Type B pancreatic cell (in vitro differentiated cells): ENCODE measurements around the gene INPP4B. TPM values are rescaled to one million over a fixed set of nuclear protein-coding genes. Genes with fewer than 3 reads are reported as not detected.

ENCODE experiments used
- DNase-seq: peaks from one replicate; pipeline ENCODE4 v3.0.0; 2021; ENCODE audit warnings: mixed read lengths; ENCODE audit not compliant: unreplicated experiment; ENCODE audit errors: extremely low spot score
- H3K27ac Mint-ChIP-seq: 2 replicates; pipeline ENCODE4 v1.8.0; 2021; ENCODE audit warnings: mild to moderate bottlenecking, mixed read lengths
- H3K27me3 Mint-ChIP-seq: 2 replicates; pipeline ENCODE4 v1.8.0; 2021; ENCODE audit warnings: mixed read lengths
- H3K36me3 Mint-ChIP-seq: 2 replicates; pipeline ENCODE4 v1.8.0; 2021; ENCODE audit warnings: mixed read lengths
- H3K4me1 Mint-ChIP-seq: one replicate; pipeline ENCODE4 v1.8.0; 2021; ENCODE audit warnings: mixed read lengths; ENCODE audit not compliant: unreplicated experiment
- H3K4me3 Mint-ChIP-seq: 2 replicates; pipeline ENCODE4 v1.8.0; 2021; ENCODE audit warnings: mild to moderate bottlenecking, mixed read lengths
- H3K9me3 Mint-ChIP-seq: 2 replicates; pipeline ENCODE4 v1.8.0; 2021; ENCODE audit warnings: mixed read lengths
- total RNA-seq: library from RNA; stranded (reverse); gene quantifications from 2 replicates; pipeline ENCODE4 v1.2.1, GENCODE V29; 2021; ENCODE audit warnings: low replicate concordance
- TF ChIP-seq, protein P1 (sequence below): fragments of 200-600 bp; sonication (generic); conservative IDR thresholded peaks from 2 replicates; pipeline ENCODE4 v1.5.0; 2021; ENCODE audit warnings: antibody characterized with exemption, mild to moderate bottlenecking

The INPP4B gene
- total RNA-seq, 1 donor from 2014 or later = 9.0 TPM

DNA sequence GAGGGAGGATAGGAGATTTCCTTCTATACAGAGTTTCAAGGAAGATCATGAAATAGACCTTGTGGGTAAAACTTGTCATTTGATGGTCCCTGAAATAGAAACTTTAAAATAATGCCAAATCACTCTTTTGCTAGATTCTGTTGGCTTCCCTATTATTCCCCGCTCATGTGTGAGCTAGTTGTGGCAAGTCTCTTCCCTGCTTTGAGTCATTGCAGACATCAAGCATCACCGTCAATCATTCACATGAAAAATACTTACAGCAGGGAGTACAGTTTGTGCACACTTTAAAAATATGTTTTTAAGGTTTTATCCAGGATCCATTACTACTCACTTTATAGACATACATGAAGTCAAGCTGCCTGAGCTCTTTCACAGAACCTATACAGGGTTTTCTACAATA is 35.2 kb upstream of the INPP4B start:
- TF ChIP-seq, protein P1, sequence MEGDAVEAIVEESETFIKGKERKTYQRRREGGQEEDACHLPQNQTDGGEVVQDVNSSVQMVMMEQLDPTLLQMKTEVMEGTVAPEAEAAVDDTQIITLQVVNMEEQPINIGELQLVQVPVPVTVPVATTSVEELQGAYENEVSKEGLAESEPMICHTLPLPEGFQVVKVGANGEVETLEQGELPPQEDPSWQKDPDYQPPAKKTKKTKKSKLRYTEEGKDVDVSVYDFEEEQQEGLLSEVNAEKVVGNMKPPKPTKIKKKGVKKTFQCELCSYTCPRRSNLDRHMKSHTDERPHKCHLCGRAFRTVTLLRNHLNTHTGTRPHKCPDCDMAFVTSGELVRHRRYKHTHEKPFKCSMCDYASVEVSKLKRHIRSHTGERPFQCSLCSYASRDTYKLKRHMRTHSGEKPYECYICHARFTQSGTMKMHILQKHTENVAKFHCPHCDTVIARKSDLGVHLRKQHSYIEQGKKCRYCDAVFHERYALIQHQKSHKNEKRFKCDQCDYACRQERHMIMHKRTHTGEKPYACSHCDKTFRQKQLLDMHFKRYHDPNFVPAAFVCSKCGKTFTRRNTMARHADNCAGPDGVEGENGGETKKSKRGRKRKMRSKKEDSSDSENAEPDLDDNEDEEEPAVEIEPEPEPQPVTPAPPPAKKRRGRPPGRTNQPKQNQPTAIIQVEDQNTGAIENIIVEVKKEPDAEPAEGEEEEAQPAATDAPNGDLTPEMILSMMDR = no peak
- Mint-ChIP-seq H3K36me3 (no peaks in the 10 kb centered on the region), H3K27ac (no peak overlapping the region), H3K4me1 (no peaks in the 10 kb centered on the region), H3K4me3 (no peak overlapping the region), H3K9me3 (no peaks in the 10 kb centered on the region), H3K27me3 (no peaks in the 10 kb centered on the region)
- DNase-seq = no peak

DNA sequence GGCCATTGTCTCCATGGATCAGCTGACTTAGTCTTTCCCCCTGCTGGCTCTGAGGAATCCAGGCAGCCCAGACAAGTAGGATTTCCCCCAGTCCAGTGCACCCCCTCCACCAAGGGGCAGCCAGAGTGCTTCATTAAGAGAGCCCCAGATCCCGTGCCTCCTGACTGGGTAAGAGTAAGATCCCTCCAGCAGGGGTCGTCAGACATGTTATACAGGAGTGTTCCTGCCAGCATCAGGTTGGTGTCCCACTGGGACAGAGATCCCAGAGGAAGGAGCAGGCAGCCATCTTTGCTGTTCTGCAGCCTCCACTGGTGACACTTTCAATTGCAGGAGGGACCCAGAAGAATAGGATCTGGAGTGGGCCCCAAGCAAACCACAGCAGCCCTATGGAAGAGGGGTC is 29.0 kb upstream of the INPP4B start:
- no peaks in the 10 kb centered on the region for H3K36me3 Mint-ChIP-seq
- no peak overlapping the region for H3K4me3 Mint-ChIP-seq
- no peak for DNase-seq
- H3K27me3 Mint-ChIP-seq = peaks cover 3% of the 10 kb centered on the region
- H3K9me3 Mint-ChIP-seq = no peaks in the 10 kb centered on the region
- no peak overlapping the region for H3K27ac Mint-ChIP-seq
- TF ChIP-seq, protein P1 = no peak
- no peaks in the 10 kb centered on the region for H3K4me1 Mint-ChIP-seq

DNA sequence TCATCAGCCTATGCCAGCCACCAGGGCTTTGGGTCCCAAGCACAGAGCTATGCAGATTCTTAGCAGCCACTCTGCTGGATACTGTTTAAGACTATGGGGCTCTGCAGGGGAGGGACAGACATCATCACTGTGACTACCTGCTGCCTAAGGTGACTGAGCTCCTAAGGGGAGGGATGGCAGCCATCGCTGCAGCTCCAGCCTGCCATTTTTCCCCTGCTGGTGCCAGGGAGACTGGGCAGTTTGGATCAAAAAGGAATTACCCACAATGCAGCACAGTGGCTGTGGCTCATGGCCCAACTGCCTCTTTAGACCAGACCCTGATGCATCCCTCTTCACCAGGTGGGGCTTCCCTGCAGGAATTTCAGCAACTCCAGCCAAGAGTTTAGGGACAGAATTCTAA is 28.6 kb upstream of the INPP4B start:
- no peak for DNase-seq

DNA sequence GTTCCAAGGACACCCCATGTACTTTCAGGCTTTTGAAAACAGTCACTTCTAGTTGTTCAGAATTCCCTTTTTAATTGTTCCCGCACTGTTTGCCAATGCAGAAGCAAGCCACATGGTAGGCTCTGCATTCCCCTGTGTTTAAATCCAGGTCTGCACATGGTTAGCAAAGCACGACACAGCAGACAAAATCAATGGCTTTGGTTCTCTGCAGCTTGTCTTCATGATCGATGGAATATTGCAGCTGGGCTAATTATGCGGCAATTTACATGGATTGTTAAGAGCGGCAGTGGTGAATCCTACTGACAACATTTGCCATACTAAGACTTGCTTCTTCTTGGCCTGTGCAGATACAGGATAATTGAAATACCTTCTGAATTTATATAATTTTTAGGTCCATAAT is 20.6 kb upstream of the INPP4B start:
- no peak for DNase-seq
- H3K27ac Mint-ChIP-seq = no peak overlapping the region
- TF ChIP-seq, protein P1 = no peak
- no peaks in the 10 kb centered on the region for H3K9me3 Mint-ChIP-seq
- no peaks in the 10 kb centered on the region for H3K36me3 Mint-ChIP-seq
- no peak overlapping the region for H3K4me3 Mint-ChIP-seq
- no peaks in the 10 kb centered on the region for H3K4me1 Mint-ChIP-seq
- peaks cover 3% of the 10 kb centered on the region for H3K27me3 Mint-ChIP-seq

More for the DNA sequence above, 28.6 kb upstream of the INPP4B start:
- Mint-ChIP-seq H3K36me3 (no peaks in the 10 kb centered on the region), H3K27me3 (peaks cover 3% of the 10 kb centered on the region), H3K4me3 (no peak overlapping the region), H3K9me3 (no peaks in the 10 kb centered on the region), H3K4me1 (no peaks in the 10 kb centered on the region), H3K27ac (no peak overlapping the region)
- TF ChIP-seq, protein P1 = no peak

DNA sequence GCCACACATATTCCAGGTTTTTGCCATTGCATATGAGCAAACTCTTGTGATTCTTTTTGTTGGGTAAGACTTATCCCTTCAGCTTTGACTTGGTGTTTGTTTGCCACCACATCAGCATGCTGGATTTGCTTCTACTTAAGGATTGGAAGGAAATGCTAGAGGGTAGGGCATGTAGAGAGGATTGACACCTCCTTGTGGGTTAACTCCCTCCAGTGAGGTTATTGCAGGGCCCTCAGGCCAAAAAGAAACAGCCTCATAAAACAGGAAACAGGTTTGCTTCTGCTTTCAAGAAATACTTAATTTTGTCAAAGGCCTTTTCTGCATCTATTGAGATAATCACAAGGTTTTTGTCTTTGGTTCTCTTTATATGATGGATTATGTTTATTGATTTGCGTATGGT is 15.2 kb upstream of the INPP4B start:
- DNase-seq = no peak
- Mint-ChIP-seq H3K4me1 (no peaks in the 10 kb centered on the region), H3K36me3 (no peaks in the 10 kb centered on the region), H3K27me3 (peaks cover 3% of the 10 kb centered on the region), H3K9me3 (no peaks in the 10 kb centered on the region), H3K4me3 (no peak overlapping the region), H3K27ac (no peak overlapping the region)
- TF ChIP-seq, protein P1 = no peak

DNA sequence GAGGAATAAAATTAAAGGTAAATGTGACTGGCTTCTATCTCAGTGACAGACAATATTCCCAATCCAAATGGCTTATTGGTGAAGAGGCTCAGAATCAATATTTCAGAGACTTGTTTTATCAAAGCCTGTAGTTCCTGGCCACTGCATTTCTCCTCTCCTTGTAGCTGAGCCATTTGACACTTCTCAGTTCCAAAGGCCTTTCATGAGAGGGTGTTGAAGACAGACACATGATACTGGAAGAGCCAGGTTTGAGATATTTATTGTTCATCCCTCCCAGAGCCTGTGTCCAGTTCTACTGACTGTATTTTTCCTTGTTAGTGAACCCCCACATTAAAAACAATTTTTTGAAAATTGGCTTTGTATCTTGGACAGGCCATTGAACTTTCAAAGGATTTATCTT is 12.9 kb upstream of the INPP4B start:
- Mint-ChIP-seq H3K36me3 (no peaks in the 10 kb centered on the region), H3K4me3 (no peak overlapping the region), H3K9me3 (no peaks in the 10 kb centered on the region), H3K27me3 (peaks cover 3% of the 10 kb centered on the region), H3K4me1 (no peaks in the 10 kb centered on the region), H3K27ac (no peak overlapping the region)
- TF ChIP-seq, protein P1 = no peak
- no peak for DNase-seq
